Islet precursor cell (in vitro differentiated cells): Measurements from ENCODE around the gene SLC38A2.
"Not testable (repeated sequence)": the region's sequence is repeated elsewhere in the genome, so short reads cannot be mapped to it uniquely, and the experiment has no call there.

Experiments used
- DNase-seq: peaks from one replicate; pipeline ENCODE4 v3.0.0-alpha.2; 2018

SLC38A2 gene

DNA sequence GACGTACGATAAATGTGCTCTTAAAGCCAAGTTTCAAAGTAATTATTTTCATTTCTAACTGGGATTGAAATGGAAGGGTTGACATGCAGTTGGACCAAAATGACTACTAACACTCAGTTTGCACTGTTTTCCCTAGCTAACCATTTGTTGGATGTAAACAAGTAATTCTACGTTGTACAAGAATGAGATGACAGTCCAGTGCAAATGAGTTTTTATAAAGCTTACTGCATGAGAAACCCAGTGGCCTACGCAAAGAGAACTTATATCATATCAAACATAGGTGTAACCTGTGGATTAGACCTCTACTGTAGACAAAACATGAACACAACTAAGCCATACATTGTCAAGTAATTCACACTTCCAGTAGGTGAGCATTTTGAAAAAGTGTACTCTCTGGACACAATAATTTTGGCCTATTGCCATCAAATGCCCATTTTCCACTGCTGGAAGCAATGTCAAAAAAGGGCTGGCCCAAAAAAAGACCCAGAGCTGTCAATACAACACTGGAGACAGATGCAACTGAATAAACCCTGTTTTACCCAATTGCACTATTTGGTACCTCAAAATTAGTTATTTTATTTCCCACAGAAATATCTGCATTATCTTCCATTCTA, 12.8 kb downstream of the SLC38A2 start:
- DNase-seq = no peak

DNA sequence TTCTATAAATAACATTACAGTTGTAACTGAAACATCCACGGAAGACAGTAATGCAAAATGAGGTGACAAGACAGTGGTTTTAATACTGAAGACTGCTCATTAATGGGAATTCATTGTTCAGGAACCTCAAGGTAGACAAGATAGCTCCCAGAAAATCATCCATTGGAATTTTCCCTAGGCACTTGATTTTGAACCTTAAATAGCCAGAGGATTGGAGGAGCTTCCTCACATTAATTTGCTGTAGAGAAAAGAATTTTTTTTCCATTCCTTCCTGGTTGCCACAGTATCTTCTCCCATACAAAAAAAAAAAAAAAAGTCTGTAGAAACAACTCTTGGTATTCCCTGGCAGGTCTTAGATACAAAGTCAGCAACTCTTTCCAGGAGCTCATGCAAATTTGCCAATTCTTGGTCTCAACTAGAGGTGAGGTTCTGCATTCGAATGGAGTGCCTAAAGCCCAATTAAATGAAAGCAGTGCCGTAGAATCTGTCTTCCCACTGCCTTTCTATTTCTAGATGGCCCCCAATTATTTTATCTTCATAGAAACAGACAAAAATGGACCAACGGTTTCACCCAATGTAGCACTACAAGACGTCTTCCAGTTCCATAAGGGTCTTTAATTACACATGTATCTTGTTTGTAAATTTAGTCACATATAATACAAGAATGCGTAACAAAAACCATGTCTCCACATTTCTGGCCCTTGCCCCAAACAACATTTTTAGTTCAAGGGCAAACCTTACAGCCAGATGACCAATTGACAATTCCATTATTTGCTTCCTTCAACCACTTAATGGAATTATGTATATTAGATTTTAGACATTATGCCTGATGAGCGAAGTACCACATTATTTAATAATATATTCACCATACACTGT, 13.5 kb downstream of the SLC38A2 start:
- no peak for DNase-seq

DNA sequence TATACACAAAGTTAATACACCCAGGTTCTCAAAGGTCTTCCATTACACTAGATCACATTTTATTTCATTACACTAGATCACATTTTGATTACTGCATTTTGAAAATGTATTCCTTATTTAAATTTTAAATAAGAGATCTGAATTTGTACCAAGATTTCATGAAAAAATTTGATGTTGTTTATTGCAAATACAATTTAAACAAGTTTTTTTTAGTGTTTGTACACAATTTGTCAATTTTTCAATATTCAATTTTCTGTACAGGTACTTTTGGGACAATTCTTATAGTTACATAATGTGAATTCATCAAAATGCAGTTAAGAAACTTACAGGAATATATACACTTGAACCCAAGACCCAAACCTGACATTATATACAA, 14.3 kb downstream of the SLC38A2 start:
- DNase-seq = no peak

DNA sequence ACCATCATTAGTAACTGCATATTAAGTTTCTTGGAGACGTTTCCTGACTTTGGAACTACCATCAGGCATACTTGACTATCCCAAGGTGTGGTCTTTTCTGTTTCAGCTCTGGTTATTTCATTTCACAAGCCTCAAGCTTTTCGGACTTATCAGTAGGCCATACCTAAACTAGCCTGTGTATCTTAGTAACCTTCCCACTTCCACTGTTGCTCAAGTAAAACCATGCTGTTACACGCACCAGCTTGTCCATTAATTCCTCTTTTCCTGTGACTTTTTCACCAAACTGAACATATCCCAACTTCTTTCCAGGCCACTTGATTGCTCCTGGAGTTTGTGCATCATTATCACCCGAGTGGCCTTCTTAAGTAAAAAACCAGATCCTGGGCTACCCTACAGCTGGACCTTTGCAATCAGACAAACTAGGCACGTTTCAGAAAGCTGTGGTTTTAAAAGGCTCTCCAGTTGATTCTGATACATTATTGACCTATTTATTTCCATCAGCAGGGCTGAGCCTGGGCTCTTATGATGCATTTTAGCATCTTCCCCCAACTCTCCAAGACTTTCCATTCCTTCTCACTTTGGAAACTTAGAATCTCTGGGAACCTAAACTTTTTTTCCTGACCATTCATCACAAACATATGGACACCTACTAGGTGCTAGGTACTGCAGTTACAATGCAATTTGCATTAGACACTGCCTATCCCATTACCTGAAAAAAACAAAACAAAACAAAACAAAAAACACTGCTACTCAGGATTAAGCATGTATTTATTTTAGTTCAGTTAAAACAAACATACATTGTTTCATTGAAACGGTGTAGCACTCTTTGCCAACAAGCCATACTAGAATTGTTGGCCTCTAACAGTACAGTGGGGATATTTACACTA, 14.9 kb downstream of the SLC38A2 start:
- DNase-seq = peak; percentile 63

DNA sequence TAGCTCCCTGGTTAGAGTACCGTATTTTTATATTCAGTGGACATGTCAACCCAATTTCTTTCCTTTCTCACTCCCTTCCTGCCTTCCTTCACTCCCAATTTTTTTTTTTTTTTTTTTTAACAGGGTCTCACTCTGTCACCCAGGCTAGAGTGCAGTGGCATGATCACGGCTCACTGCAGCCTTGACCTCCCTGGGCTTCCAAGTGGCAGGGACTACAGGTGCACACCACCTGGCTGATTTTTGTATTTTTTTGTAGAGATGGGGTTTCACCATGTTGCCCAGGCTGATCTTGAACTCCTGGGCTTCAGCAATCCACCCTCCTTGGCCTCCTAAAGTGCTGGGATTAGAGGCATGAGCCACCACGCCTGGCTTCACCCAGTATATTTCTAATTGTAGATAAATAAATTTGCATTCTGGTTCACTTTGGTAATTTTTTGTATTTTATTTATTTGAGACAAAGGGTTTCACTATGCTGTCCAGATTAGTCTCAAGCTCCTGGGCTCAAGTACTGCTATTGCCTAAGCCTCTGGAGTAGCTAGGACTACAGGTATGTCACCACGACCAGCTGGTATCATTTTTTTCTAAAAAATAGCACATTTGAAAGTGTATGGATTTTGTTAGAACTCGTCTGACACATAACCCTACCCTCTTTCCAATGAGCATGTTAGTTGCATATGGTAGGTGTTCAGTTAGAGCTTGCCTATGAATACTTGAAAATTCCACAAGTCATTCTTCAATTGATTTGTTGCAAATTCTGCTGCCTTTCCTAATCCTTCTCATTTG, 15.7 kb downstream of the SLC38A2 start:
- DNase-seq = no peak

DNA sequence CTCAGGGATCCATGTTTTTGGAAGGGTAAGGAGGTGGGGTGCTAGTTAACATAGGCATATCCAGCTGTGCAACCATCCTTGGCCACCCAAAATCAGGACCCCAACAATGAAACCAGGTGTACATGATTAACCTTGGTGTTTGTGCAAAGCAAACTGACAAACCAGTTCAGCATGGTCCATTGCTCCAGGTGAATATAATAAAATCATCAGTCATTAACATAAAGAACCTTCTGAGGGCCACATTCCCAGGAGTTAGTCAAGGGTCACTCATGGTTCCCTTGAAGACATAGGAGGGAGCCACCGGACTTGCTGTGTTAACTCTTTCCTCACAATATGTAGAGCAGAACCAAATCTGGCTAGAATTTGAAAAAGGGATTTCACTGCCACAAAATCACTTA, 17.8 kb downstream of the SLC38A2 start:
- no peak for DNase-seq

DNA sequence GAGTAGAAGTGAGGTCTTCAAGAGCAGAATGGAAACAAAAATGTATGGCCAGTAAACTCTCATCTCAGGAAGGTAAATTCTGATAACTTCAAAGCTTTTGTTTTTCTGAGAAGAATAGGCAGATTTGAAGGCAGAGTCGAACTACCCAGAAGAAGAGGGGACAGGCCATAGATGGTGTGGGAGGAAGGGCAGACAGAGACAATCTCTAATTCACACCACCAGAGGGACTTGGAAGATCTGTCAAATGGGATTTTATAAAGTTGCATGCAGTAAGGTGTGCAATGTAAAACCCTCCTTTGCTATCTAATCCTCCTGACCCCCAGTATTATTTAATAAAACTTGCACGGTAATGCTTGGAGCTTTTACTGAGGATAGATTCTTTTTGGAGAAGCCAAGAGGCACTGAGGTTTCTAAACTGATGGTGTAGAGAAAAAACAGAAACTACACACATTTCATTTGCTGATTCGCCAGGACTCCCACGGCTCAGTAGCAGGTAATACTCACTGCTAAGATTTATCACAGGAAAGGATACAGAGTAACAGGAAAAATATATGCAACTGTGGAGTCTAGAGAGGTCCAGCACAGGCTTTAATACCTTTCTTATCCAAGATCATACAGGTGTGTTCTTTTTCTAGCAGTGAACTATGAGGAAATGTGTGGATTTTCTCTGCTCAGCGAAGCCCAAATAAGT, 18.3 kb downstream of the SLC38A2 start:
- no peak for DNase-seq

DNA sequence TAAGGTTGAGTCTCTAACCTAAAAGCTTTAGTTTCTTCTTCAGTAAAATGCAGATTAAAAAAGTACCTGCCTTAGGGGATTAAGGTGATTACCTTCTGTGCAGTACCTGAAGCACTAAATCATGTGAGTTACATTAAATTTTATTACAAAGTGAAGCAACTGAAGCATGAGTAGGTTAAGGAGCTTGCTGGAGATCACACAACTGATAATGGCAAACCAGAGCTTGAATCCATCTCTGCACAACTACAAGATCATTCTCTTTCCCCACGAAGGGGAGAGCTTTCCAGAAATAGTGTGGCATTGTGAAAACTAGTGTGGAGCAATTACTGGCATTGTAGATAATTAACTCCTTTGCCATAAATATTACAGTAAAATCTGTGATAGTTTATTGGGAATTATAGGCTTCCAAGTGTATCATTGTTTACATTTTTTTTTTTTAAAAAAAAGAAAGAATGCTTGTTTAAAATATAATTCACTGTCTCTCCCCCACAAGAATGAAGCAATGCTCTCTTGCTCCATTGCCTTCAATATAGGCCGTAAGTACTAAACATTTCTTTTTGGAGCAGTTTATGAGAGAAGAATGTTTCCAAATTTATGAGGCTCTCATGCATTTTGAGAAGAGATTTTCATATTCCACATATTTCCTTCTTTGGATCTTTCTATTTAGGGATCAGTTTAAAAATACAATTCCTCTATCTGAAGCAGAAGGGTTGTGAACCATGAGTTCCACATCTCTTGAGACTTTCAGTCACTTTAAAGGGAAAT, 20.5 kb downstream of the SLC38A2 start:
- DNase-seq = no peak

DNA sequence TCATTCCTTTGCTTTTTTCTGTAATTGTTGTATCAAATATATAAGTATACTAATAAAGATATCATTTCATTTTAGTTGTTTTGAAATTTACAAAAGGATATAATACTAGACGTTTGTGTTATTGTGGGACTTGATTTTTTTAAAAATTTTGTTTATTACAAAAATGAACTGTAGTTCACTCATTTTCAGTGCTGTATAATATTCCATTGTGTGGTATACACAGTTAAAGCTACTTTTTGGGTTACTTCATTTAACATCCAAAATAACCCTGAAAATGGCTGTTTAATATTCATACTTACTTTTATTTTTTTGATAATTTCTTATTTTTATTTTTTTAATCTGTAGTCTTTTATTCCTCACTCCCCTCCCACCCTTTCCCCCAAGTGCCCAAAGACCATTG, 21.4 kb downstream of the SLC38A2 start:
- no peak for DNase-seq

DNA sequence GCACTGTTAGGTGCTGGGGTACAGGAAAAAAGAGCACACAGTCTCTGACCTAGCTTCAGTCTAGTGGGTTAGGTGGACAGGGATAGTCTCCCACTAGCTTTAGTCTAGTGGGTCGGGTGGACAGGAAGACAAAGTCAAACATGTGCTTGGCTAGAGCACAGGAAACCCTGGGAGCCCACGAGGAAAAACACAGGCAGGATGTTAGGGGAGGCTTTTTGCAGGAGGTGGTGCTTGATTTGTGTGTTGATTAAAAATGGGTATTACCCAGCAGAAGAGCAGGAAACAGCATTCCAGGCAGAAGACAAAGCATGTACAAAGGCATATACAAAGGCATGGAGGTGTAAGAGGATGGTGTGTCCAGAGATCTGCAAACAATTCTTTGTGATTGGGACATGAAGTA, 23.3 kb downstream of the SLC38A2 start:
- DNase-seq = no peak

DNA sequence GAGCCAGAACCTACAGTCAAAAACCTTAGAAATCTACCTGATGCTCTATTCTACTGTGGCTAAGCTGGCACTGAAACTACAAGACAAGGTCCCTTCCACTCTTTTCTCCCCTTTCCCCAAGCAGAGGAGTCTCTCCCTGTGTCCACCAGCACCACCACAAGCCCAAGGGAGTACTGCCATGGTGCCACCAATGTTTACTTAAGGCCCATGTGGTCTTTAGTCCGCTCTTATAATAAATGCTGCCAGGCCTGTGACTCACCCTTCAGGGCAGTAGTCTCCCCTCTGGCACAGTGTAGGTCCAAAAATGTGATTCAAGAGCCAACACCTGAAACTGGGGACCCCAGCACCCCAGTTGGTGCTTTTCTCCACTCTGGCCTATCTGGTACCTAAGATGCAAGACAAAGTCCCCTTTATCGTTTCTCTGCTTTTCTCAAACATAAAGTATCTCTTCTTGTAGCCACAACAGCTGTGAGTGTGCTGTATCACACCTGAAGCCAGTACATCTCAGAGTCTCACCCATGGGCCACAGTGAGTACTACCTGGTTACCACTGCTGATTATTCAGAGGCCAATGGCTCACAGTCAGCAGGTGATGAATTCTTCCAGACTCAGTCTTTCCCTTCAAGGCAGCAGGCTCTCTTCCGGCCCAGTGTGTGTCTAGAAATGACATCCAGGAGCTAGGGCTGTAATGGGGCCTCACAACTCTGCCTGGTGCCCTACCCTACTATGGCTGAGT, 29.3 kb downstream of the SLC38A2 start:
- DNase-seq = no peak

DNA sequence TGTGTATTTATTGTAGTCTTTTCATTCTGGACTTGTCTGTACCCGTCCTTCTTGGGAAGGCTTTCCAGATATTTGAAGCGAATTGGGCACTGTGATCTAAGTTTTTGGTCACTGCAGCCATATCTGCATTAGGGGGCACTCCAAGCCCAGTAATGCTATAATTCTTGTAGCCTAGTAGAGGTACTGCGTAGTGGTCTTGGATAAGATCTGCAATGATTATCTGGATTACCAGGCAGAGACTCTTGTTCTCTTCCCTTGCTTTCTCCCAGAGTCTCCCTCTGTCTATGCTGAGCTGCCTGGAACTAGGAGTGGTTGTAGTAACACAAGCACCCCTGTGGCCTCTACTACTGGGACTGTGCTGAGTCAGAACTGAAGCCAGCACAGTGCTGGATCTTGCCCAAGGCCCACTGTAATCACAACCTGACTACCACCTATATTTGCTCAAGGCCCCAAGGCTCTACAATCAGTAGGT, 30.0 kb downstream of the SLC38A2 start:
- peak; percentile 76 for DNase-seq

DNA sequence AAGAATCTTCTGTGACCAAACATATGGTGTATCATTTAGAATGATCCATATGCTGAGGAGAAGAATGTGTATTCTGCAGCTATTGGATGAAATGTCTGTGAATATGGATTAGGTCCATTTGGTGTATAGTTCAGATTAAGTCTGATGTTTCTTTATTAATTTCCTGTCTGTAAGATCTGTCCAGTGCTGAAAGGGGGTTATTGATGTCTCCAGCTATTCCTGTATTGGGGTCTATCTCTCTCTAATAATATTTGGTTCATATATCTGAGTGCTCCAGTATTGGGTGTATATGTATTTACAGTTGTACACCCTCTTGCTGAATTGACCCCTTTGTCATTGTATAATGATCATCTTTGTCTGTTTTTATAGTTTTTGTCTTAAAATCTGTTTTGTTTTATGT, 33.5 kb downstream of the SLC38A2 start:
- DNase-seq = no peak

DNA sequence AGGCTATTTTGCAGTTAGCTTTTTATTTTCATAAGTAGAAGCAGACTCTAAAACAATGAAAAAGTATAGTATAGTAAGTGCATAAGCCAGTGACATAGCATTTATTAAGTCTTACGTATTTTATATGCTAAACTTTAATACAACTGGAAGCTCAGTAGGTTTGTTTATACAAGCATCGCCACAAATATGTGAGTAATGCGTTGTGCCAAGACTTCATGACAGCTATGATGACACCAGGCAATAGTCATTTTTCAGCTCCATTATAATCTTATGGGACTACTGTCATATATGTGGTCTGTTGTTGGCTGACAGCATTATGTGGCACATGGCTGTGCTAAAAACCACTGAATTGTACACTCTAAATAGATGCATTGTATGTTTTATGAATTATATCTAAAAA, 40.3 kb downstream of the SLC38A2 start:
- no peak for DNase-seq

DNA sequence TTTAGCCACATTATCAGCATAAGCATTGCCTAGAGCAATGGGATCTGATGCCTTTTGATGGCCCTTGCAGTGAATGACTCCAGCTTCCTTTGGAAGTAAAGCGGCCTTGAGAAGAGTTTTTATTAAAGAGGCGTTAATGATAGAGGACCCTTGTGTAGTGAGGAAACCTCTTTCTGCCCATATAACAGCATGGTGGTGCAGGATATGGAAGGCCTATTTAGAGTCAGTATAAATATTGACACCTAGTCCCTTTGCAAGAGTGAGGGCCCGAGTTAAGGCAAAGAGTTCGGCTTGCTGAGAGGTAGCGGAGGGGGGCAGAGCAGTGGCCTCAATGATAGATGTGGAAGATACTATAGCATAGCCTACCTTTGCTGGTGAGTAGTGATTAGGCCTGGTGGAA, 47.5 kb downstream of the SLC38A2 start:
- not testable (repeated sequence) for DNase-seq

DNA sequence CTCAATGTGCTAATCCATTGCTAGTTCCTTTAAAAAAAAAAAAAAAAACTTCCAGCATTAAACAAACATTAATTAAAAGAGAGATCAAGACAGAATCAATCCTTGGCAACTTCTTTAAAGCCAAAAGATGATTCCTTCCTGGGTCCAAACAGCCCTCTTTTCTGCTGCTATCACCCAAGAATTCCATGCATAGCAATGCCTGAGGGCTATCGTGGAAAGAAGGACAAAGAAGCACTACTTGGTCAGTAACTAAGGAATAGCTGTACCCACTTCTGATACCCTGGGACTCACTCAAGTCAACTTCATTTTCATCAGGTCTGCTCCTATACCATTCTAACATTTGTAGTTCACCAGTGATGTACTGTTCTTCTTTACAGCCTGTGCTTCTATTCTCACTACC, 51.8 kb downstream of the SLC38A2 start:
- DNase-seq = no peak

DNA sequence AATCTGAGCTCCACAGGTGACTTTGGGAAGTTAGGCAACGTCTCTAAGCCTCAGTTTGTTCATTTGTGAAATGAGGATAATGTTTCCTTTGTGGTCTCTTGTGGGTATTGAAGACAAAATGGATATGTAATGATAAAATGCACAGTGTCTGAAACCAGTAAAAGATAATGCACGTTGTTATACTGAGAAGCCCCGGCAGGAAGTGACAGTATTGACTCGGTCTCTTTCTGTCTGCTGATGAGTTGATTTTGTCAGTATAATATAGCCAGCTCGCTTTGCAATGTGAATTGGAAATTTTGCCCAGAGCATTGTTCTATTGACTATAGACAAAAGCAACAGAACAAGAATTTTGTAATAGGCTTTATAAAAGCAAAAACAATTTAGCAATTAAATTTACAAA, 54.5 kb downstream of the SLC38A2 start:
- DNase-seq = no peak
